ENCODE data around the gene SOX21.

The SOX21 gene

DNA sequence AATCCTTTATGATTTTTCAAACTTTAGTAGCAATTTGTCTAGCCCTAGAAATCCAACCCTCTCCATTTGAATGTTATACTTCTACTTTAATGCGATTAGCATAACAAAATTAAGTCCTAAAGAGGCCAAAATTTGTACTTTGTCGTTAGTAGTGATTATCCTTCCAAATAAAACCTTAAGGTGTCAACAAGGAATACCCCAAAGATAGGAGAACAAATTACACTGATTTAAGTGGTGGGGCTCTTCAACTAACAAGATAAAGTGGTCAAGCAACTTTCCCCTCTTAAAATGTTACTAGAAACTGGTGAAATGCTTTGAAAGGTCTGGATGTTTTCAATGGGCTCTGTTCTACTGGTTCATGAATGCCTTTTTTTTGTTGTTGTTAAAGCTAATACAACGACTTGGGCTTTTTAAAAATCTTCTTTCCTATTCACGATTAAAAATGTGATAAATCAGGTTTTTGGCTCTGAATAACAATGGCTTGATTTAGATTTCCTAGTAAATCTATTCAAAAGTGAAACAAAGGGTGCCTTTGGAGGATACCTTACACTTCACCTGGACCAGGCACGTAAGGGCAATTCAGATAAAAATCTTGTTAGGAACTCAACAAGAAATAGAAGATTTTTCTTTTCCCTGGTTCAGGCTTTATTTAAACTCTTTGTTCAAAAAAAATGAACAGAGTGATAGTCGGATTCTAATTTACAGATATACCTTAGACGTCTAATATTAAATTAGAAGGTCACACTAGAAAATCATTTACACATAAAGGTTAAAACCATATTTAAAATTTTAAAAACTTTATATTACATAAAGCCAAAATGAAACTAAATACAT is 3.1 kb downstream of the SOX21 start:
- DNase-seq (ENCODE audit: low read depth) = no peak

GRCh38 chr13:94708031-94708859 is 4.1 kb downstream of the SOX21 start:
- no peak for DNase-seq (ENCODE audit: low read depth)

DNA sequence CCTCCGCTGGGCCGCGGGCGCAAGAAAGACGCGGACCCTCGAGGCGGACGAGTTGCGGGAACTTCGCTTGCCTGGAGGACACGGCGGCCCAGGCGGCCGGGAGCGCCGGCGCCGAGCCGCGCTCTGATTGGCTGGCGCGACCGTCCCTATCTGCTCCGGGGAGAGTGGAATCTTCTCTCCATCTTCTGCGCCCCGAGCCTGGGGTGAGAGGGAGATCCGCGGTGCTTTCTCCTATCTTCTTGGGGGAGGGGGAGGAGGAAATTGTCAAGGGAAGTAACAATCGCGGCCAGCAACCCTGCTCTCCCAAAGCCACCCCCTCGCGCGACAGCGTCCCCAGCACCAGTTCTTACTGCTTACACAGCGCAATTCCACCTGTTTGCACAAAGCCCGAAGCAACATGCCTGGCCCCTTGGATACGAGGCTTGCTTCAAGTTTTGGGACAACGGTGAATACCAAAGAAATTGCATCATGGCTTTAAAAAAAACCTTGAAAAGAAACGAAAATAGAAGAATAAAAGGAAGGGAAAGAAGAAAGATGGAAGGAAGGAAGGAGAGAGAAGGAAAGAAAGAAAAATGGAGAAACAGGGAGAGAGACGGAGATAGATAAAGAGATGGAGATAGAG is 4.8 kb downstream of the SOX21 start:
- no peak for DNase-seq (ENCODE audit: low read depth)

GRCh38 chr13:94706843-94707399 is 5.4 kb downstream of the SOX21 start:
- DNase-seq (ENCODE audit: low read depth) = no peak

DNA sequence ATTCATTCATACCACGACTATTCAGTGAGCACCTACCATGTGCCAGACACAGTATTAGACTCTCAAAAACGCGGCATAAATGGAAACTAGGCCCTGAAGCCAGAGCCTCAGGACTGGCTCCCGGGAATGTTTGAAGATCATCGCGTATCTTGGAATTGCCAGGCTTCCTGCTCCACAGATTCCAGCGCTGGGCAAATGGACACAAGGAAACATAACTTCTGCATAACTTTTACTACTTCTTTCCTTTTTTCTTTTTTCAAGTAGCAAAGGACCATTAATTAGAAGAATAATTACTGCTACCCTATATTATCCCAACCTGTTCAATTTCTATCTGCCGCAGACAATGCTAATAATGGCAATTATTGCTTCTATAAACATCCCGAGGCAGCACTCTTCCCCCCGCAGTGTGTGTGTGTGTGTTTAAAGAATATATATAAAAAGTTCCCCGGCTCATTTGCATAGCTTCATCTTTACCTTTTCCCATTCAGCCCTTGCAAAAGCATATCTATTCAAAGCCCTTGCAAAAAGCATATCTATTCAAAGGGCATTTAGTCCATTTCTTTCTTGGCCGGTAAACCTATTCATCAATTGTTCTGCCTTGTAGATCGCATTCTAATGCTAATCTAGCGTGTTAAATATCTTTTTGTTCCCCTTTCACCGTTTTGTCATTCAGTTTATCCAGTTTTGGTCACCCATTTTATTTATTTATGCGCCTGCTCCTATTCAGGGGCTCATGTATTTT is 6.1 kb downstream of the SOX21 start:
- DNase-seq (ENCODE audit: low read depth) = no peak

DNA sequence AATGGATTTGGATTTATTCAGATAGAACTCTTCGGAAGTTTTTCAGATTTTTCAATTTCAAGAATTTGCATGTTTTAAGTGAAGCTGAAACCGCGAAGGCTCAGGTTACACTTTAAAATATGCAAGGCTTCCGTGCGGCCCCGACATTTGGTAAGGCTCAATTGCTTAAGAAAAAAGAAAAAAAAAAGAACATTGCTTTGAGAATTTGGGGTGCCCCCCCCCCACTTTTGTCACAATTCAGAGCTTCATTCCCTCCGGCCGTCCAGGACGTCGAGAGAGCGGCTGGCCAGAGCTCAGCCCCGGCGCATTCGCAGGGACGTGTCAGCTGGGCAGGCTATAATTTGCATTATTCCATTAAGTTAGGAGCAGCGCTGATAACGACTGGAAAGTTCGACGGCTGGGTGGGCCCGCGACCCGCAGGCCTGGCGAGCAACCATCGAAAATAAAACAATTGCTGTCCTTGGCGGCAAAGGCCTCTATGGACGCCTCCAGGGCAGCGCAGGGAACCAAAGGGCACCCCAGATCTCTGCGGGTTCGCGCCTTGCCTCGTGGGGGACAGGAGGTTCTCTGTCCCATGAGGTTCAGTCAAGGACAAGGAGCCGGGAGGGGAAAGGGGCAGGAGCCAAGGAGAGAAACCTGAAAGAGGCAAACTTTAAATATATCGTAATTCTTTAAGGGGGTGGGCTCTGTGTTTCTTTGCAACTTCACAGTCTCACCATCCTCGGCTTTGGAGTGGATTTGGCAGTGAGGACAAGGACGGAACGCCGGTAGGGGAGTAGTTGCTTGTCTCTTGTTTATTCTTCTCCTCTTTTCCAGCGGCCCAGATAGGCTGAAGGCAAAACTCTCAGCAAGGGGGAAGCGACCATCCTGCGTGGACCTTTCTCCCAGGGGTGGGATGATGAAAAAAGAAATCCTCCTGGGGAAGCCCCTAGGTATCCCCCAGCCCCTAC is 7.0 kb downstream of the SOX21 start:
- no peak for DNase-seq (ENCODE audit: low read depth)

GRCh38 chr13:94704377-94705080 is 7.8 kb downstream of the SOX21 start:
- no peak for DNase-seq (ENCODE audit: low read depth)

GRCh38 chr13:94703721-94704314 is 8.5 kb downstream of the SOX21 start:
- no peak for DNase-seq (ENCODE audit: low read depth)

GRCh38 chr13:94703271-94703670 is 9.1 kb downstream of the SOX21 start:
- DNase-seq (ENCODE audit: low read depth) = no peak

DNA sequence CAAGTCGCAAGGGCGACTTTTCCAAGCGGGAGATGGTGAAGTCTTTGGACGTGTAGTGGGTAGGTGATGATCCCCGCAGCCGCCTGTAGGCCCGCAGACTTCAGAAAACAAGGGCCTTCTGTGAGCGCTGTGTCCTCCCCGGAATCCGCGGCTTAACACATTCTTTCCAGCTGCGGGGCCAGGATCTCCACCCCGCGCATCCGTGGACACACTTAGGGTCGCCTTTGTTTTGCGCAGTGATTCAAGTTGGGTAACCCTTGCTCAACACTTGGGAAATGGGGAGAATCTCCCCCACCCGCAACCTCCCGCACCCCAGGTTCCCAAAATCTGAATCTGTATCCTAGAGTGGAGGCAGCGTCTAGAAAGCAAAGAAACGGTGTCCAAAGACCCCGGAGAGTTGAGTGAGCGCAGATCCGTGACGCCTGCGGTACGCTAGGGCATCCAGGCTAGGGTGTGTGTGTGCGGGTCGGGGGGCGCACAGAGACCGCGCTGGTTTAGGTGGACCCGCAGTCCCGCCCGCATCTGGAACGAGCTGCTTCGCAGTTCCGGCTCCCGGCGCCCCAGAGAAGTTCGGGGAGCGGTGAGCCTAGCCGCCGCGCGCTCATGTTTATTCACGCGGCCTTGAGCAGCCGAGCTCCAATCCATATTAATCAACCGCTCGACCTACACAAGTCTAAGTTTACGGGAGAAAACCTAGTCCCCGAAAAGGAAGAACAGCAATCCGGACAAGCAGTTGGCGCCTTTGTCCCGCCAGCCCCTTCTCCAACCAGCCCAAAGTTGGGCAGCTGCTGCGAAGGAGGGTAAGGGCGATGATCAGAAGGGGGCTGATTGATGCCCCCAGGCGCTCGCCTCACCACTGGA is 9.9 kb downstream of the SOX21 start:
- no peak for DNase-seq (ENCODE audit: low read depth)

- DNase-seq (ENCODE audit: low read depth) = no peak
Observed at GRCh38 chr13:94701313-94702180, 10.8 kb downstream of the SOX21 start.

GRCh38 chr13:94700536-94700935 is 11.8 kb downstream of the SOX21 start:
- DNase-seq (ENCODE audit: low read depth) = no peak

DNA sequence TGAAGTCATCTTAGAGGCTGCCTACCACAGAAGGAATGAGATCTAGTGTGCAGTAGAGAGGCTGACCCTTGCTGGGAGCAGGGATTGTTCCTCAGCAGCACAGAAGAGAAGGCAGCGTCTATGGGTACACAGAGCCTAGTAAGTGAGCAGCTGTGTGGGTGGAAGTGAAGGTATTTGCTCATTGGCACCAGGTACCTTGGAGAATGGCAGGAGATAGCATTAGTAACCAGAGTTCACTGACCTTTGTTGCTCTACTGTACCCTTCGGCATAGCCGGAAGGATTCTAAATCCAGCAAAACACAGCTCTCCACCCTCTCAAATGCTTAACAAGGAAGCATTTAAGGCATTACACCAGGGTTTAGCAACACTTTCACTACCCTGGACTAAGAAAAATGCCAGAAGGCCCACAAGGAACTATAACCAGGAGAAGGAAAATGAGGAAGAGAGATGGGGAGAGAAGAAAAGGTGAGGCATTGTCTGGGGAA is 12.3 kb downstream of the SOX21 start:
- no peak for DNase-seq (ENCODE audit: low read depth)

DNA sequence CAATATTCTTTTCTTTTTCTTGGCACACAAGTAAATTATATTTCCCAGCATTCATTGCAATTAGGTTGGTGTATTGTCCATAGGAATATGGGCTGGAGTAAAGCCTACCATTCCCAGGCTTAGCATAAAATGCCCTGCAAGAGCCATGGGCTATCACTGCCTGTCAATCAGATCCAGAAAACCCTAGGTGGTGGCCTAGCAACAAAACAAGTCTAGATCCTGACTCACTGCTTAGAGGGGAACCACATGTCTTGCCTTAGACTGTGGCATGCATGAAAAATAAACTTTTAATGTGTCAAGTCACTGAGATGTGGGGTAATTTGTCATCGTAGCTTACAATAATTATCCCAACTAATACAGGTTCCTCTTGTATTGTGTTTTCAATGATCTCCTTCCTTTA is 16.2 kb downstream of the SOX21 start:
- no peak for DNase-seq (ENCODE audit: low read depth)

- DNase-seq (ENCODE audit: low read depth) = no peak
Observed at GRCh38 chr13:94692030-94692429, 20.3 kb downstream of the SOX21 start.

GRCh38 chr13:94683409-94683808 is 28.9 kb downstream of the SOX21 start:
- DNase-seq (ENCODE audit: low read depth) = no peak

GRCh38 chr13:94682229-94682628 is 30.1 kb downstream of the SOX21 start:
- DNase-seq (ENCODE audit: low read depth) = no peak
